ENCODE measurements around the gene SCGB2B2.

Gene SCGB2B2

GRCh38 chr19:34678421-34678820, 1.5 kb upstream of the SCGB2B2 start:
- DNase-seq (ENCODE audit: low spot score), result no peak

GRCh38 chr19:34678085-34678412, 1.1 kb upstream of the SCGB2B2 start:
- no peak for DNase-seq (ENCODE audit: low spot score)
- no peak for TF ChIP-seq CTCF (IDR thresholded peaks at IDR 0.05; ENCODE audit: extremely low read depth, missing control alignments)

More at GRCh38 chr19:34678421-34678820, 1.5 kb upstream of the SCGB2B2 start:
- TF ChIP-seq CTCF (IDR thresholded peaks at IDR 0.05; ENCODE audit: extremely low read depth, missing control alignments), result no peak

- peak; percentile 94 for DNase-seq (ENCODE audit: low spot score)
- TF ChIP-seq CTCF (IDR thresholded peaks at IDR 0.05; ENCODE audit: extremely low read depth, missing control alignments), result no peak
Observed at GRCh38 chr19:34677386-34678084, 576 bp upstream of the SCGB2B2 start, which contains the start of gene ZNF302. Gene ZNF302 (plus strand): TSS chr19:34677678. CDS start chr19:34678805, 1,127 bp downstream.

- no peak for DNase-seq (ENCODE audit: low spot score)
- no peak for TF ChIP-seq CTCF (IDR thresholded peaks at IDR 0.05; ENCODE audit: extremely low read depth, missing control alignments)
Observed at GRCh38 chr19:34675919-34676318, 1.0 kb downstream of the SCGB2B2 start.

GRCh38 chr19:34675250-34675649, 1.7 kb downstream of the SCGB2B2 start:
- no peak for DNase-seq (ENCODE audit: low spot score)
- TF ChIP-seq CTCF (IDR thresholded peaks at IDR 0.05; ENCODE audit: extremely low read depth, missing control alignments), result no peak

- DNase-seq (ENCODE audit: low spot score), result no peak
- TF ChIP-seq CTCF (IDR thresholded peaks at IDR 0.05; ENCODE audit: extremely low read depth, missing control alignments), result no peak
Observed at GRCh38 chr19:34673590-34673989, 3.4 kb downstream of the SCGB2B2 start.

- no peak for DNase-seq (ENCODE audit: low spot score)
- no peak for TF ChIP-seq CTCF (IDR thresholded peaks at IDR 0.05; ENCODE audit: extremely low read depth, missing control alignments)
Observed at GRCh38 chr19:34671972-34672371, 5.0 kb downstream of the SCGB2B2 start.
